Astrocyte (in vitro differentiated cells and primary cell): Measurements from ENCODE around the gene OSBPL9. TPM values are rescaled to one million over a fixed set of nuclear protein-coding genes. Genes with fewer than 3 reads are reported as not detected.
A peak's percentile ranks its signal among the peaks of the same experiment; 100 is the strongest.
"Not testable (repeated sequence)": the region's sequence is repeated elsewhere in the genome, so short reads cannot be mapped to it uniquely, and the experiment has no call there.

Source experiments
- DNase-seq: peaks from one replicate; pipeline ENCODE4 v3.0.0-alpha.2; 2010; ENCODE audit warnings: low read depth
- FAIRE-seq: peaks from 2 replicates; lab custom pipeline; 2011; peaks lifted over from hg19 to GRCh38; lab: Jason Lieb, UNC
- H2AFZ ChIP-seq: 2 replicates; pipeline ENCODE4 v1.6.0; 2012; ENCODE audit warnings: low read depth, low read length, inconsistent platforms
- H3K27ac ChIP-seq: 2 replicates; pipeline ENCODE4 v1.5.1; 2011; ENCODE audit warnings: low read depth, low read length, inconsistent platforms
- H3K27me3 ChIP-seq: 2 replicates; pipeline ENCODE4 v1.6.0; 2011; ENCODE audit warnings: low read length, inconsistent platforms; ENCODE audit not compliant: insufficient read depth
- H3K36me3 ChIP-seq: 2 replicates; pipeline ENCODE4 v1.5.1; 2011; ENCODE audit warnings: low read length, inconsistent platforms; ENCODE audit not compliant: insufficient read depth
- H3K4me1 ChIP-seq: 2 replicates; pipeline ENCODE4 v1.5.1; 2011; ENCODE audit warnings: low read length, inconsistent platforms; ENCODE audit not compliant: insufficient read depth
- H3K4me2 ChIP-seq: 2 replicates; pipeline ENCODE4 v1.6.0; 2012; ENCODE audit warnings: low read length, inconsistent platforms
- H3K4me3 ChIP-seq: 2 replicates; pipeline ENCODE4 v1.5.1; 2011; ENCODE audit warnings: low read depth, mild to moderate bottlenecking, low read length, inconsistent platforms; ENCODE audit not compliant: insufficient read depth
- H3K79me2 ChIP-seq: 2 replicates; pipeline ENCODE4 v1.6.0; 2012; ENCODE audit warnings: mild to moderate bottlenecking, low read length, inconsistent platforms; ENCODE audit not compliant: insufficient read depth
- H3K9ac ChIP-seq: 2 replicates; pipeline ENCODE4 v1.6.0; 2012; ENCODE audit warnings: mild to moderate bottlenecking, low read length, inconsistent platforms
- H3K9me3 ChIP-seq: 2 replicates; pipeline ENCODE4 v1.5.1; 2012; ENCODE audit warnings: low read depth, mild to moderate bottlenecking, low read length, inconsistent platforms; ENCODE audit not compliant: insufficient read depth
- H4K20me1 ChIP-seq: 2 replicates; pipeline ENCODE4 v1.6.0; 2012; ENCODE audit warnings: low read length, inconsistent platforms; ENCODE audit not compliant: insufficient read depth
- H3K27ac Mint-ChIP-seq: one replicate; pipeline ENCODE4 v1.8.0; 2021; ENCODE audit warnings: mild to moderate bottlenecking, mixed read lengths; ENCODE audit not compliant: unreplicated experiment
- H3K27me3 Mint-ChIP-seq: one replicate; pipeline ENCODE4 v1.8.0; 2021; ENCODE audit warnings: low read depth, mixed read lengths; ENCODE audit not compliant: unreplicated experiment
- H3K36me3 Mint-ChIP-seq: one replicate; pipeline ENCODE4 v1.8.0; 2021; ENCODE audit warnings: low read depth, mixed read lengths; ENCODE audit not compliant: unreplicated experiment
- H3K4me1 Mint-ChIP-seq: one replicate; pipeline ENCODE4 v1.8.0; 2021; ENCODE audit warnings: low read depth, mixed read lengths; ENCODE audit not compliant: unreplicated experiment
- H3K4me3 Mint-ChIP-seq: one replicate; pipeline ENCODE4 v1.8.0; 2021; ENCODE audit warnings: mild to moderate bottlenecking, moderate library complexity, mixed read lengths; ENCODE audit not compliant: unreplicated experiment
- H3K9me3 Mint-ChIP-seq: one replicate; pipeline ENCODE4 v1.8.0; 2021; ENCODE audit warnings: mild to moderate bottlenecking, mixed read lengths; ENCODE audit not compliant: unreplicated experiment
- CTCF ChIP-seq: IDR thresholded peaks from 2 replicates; pipeline ENCODE4 v1.5.1; 2011; ENCODE audit warnings: low read depth, mild to moderate bottlenecking, inconsistent platforms, low read length, moderate library complexity; ENCODE audit not compliant: insufficient read depth
- EZH2 ChIP-seq: IDR thresholded peaks from 2 replicates; pipeline ENCODE4 v1.6.1; 2012; ENCODE audit warnings: mild to moderate bottlenecking, low read length, inconsistent platforms; ENCODE audit not compliant: insufficient read depth
- total RNA-seq: library from RNA; stranded (reverse); gene quantifications from 2 replicates; pipeline ENCODE4 v1.2.1, GENCODE V29; 2021

Gene OSBPL9
- total RNA-seq, 1 donor from 2014 or later: 117 TPM

GRCh38 chr1:51644533-51645197 lies 27.8 kb downstream of the OSBPL9 start:
- H3K4me3 Mint-ChIP-seq: peak overlapping the region; percentile 34
- peaks cover 49% of the 10 kb centered on the region for H3K4me1 ChIP-seq
- peak overlapping the region; percentile 75 for H3K4me2 ChIP-seq
- peaks cover 41% of the 10 kb centered on the region for H3K4me1 Mint-ChIP-seq
- no peaks in the 10 kb centered on the region for H3K27me3 Mint-ChIP-seq
- peak overlapping the region; percentile 97 for H3K27ac Mint-ChIP-seq
- FAIRE-seq (peak; percentile 92), DNase-seq (peak; percentile 88)
- peak overlapping the region; percentile 75 for H3K27ac ChIP-seq
- no peak overlapping the region for H2AFZ ChIP-seq
- H3K27me3 ChIP-seq: no peaks in the 10 kb centered on the region
- no peak for TF ChIP-seq EZH2
- TF ChIP-seq CTCF: no peak
- no peaks in the 10 kb centered on the region for H3K36me3 ChIP-seq
- no peaks in the 10 kb centered on the region for H3K9me3 ChIP-seq
- H3K36me3 Mint-ChIP-seq: peaks cover 2% of the 10 kb centered on the region
- H3K79me2 ChIP-seq: peaks cover 50% of the 10 kb centered on the region
- H4K20me1 ChIP-seq: no peaks in the 10 kb centered on the region
- peak overlapping the region; percentile 6 for H3K9ac ChIP-seq
- peaks cover 2% of the 10 kb centered on the region for H3K9me3 Mint-ChIP-seq
- peak overlapping the region; percentile 29 for H3K4me3 ChIP-seq

GRCh38 chr1:51646592-51646991 lies 29.7 kb downstream of the OSBPL9 start:
- H3K9ac ChIP-seq, H3K9me3 Mint-ChIP-seq, H3K27ac Mint-ChIP-seq, H3K36me3 Mint-ChIP-seq, H3K9me3 ChIP-seq, H3K4me3 Mint-ChIP-seq, H3K27me3 ChIP-seq, H3K27ac ChIP-seq, H4K20me1 ChIP-seq, H3K36me3 ChIP-seq, FAIRE-seq, H3K4me3 ChIP-seq, H3K27me3 Mint-ChIP-seq, DNase-seq, H3K4me2 ChIP-seq, H2AFZ ChIP-seq: not testable (repeated sequence)
- H3K4me1 Mint-ChIP-seq: peaks cover 56% of the 10 kb centered on the region
- Histone ChIP-seq H3K4me1 (peaks cover 48% of the 10 kb centered on the region), H3K79me2 (peaks cover 52% of the 10 kb centered on the region)

- peaks cover 44% of the 10 kb centered on the region for H3K79me2 ChIP-seq
- peaks cover 53% of the 10 kb centered on the region for H3K4me1 Mint-ChIP-seq
These were observed 31.6 kb downstream of the OSBPL9 start for GRCh38 chr1:51648180-51649109.

More at GRCh38 chr1:51648180-51649109, 31.6 kb downstream of the OSBPL9 start:
- Mint-ChIP-seq H3K36me3 (no peaks in the 10 kb centered on the region), H3K27ac (peak overlapping the region; percentile 91), H3K27me3 (no peaks in the 10 kb centered on the region), H3K4me3 (no peak overlapping the region), H3K9me3 (no peaks in the 10 kb centered on the region)
- Histone ChIP-seq H2AFZ (no peak overlapping the region), H3K4me2 (peak overlapping the region; percentile 45), H3K4me3 (no peak overlapping the region), H3K27me3 (no peaks in the 10 kb centered on the region), H4K20me1 (no peaks in the 10 kb centered on the region), H3K9ac (peak overlapping the region; percentile 40), H3K4me1 (peaks cover 32% of the 10 kb centered on the region), H3K36me3 (no peaks in the 10 kb centered on the region), H3K27ac (peak overlapping the region; percentile 39), H3K9me3 (no peaks in the 10 kb centered on the region)
- no peak for TF ChIP-seq CTCF
- TF ChIP-seq EZH2: no peak
- DNase-seq (peak; percentile 74), FAIRE-seq (no peak)
